ENCODE measurements around the gene TBXA2R.

The TBXA2R gene

DNA sequence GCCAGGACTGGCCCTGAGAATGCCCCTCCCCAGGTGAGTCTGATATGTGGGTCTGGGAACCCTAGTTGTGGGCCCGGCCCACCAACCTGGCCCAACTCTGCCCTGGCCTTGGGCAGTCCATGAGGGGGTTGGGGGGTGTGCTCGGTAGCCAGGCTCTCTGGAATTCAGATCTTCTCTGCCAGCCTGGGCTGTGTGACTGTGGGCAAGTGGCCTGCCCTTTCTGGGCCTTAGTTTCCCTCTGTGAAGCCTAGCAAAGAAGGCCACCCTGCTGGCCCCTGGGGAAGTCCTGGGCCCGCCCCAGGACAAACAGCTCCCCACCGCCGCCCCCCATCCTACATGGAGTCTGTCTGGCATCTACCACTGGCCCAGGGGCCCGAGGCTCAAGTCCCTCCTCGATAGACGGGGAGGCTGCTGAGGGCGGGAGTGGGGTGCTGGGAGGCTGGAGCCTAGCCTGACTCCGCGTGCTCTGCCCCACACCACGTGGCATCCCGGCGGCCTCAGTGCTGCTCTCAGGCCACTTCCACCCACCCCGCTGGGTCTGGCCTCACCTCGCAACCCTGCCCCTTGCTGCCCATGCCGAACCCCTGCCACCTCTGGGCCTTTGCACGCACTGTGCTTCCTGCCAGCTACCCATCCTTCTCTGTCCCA is 8.3 kb upstream of the TBXA2R start:
- TF ChIP-seq CREB1 (IDR thresholded peaks at IDR 0.05; ENCODE audit: low read depth) (no peak), RAD21 (IDR thresholded peaks at IDR 0.05; ENCODE audit: low read depth) (no peak), ZBTB7A (IDR thresholded peaks at IDR 0.05; ENCODE audit: low read depth) (0 out of 2 replicates have a peak, but pooled peaks have one; percentile 26)

DNA sequence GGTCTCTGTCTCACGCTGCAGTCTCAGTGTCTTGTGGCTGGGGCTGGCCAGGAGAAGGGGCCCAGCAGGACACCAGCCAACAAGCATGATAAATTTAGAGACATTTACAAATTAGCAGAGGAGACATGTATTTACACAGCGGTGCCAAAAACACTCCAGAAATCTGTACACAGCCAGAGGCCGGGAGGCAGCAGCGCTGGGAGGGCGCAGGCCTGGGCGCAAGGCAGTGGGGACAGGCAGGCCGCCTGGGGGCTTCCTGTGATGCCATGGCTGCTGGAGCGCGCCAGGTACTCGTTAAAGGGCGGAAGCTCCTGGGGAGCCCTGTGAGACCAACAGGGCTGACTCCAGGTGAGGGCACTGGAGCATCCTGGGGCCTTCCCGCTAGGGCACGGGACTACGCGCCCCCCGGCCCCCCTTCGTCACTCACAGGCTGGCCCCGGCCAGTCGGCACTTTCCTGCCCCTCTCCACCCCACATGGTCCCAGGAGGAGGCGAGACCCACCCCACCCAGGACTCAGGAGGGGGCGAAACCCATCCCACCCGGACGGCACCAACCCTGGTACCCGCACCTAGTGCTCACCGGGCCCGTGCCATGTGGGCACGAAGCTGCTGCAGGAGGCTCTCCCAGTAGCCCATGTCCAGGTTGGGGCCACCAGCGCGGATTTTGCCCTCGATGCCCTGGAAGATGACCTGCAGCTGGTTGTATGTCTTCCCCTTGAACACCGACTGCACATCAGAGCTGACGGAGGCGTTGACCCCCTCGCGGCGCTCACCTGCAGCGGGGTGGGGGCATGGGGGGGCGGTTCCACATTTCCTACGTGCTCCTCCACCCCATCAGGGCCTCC is 7.4 kb upstream of the TBXA2R start:
- TF ChIP-seq NFIC (IDR thresholded peaks at IDR 0.05) (no peak), TCF12 (IDR thresholded peaks at IDR 0.05; ENCODE audit: low read depth) (no peak), FOXM1 (IDR thresholded peaks at IDR 0.05; ENCODE audit: borderline replicate concordance, low read depth) (no peak), RAD21 (IDR thresholded peaks at IDR 0.05; ENCODE audit: low read depth) (no peak), EP300 (IDR thresholded peaks at IDR 0.05; ENCODE audit: borderline replicate concordance) (no peak), EGR1 (IDR thresholded peaks at IDR 0.05) (no peak), TAF1 (IDR thresholded peaks at IDR 0.05; ENCODE audit: low read depth) (no peak), YY1 (IDR thresholded peaks at IDR 0.05; ENCODE audit: low read depth) (no peak), ZBTB7A (IDR thresholded peaks at IDR 0.05; ENCODE audit: low read depth) (no peak), CREB1 (IDR thresholded peaks at IDR 0.05; ENCODE audit: low read depth) (no peak)
- TF ChIP-seq, protein P1, sequence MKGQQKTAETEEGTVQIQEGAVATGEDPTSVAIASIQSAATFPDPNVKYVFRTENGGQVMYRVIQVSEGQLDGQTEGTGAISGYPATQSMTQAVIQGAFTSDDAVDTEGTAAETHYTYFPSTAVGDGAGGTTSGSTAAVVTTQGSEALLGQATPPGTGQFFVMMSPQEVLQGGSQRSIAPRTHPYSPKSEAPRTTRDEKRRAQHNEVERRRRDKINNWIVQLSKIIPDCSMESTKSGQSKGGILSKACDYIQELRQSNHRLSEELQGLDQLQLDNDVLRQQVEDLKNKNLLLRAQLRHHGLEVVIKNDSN (IDR thresholded peaks at IDR 0.05), result no peak

DNA sequence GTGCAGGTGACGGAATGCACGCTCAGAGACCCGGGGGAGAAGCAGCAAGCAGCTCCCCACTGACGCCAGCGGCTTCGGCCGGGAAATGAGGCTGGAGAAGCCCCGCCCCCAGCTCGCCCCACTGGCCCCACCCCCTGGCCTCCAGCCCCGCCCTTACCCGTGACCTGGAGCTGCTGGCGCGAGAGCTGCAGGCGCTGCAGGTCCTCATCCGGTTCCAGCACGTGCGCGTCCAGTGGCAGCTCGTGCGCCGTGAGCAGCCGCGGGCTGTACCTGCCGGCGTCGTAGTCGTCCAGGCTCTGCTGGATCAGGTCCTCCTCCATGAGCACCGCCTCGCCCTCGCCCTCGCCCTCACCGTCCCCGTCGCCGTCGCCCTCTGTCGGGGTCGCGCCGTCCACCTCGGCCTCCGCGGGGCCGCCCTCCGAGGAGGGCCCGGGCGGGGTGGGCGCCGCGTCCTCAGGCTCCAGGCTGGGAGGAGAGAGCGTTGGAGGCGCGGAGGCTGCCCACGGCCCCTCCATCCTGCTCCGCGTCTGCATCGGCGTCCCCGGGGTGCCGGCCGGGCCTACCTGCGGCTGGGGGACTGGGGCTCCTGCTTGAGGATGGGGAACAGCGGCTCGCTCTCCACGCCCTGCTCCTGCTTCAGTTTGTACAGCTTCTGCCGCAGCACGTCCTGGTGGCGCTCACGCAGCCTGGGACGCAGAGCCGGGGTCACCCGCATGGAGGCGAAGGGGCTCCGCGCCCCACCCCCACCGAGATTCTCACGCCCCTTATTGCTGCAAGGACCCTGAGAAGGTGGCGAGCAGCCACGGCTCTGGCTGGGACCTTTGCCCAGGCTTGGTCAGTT is 6.4 kb upstream of the TBXA2R start:
- TF ChIP-seq CEBPB (IDR thresholded peaks at IDR 0.05) (no peak), NFIC (IDR thresholded peaks at IDR 0.05) (no peak), FOXM1 (IDR thresholded peaks at IDR 0.05; ENCODE audit: borderline replicate concordance, low read depth) (no peak), TAF1 (IDR thresholded peaks at IDR 0.05; ENCODE audit: low read depth) (no peak), EGR1 (IDR thresholded peaks at IDR 0.05) (no peak), YY1 (IDR thresholded peaks at IDR 0.05; ENCODE audit: low read depth) (no peak), ZBTB7A (IDR thresholded peaks at IDR 0.05; ENCODE audit: low read depth) (no peak), TEAD4 (IDR thresholded peaks at IDR 0.05) (no peak), CREB1 (IDR thresholded peaks at IDR 0.05; ENCODE audit: low read depth) (no peak)
- TF ChIP-seq, protein P1 (IDR thresholded peaks at IDR 0.05), result no peak
- TF ChIP-seq, protein P2, sequence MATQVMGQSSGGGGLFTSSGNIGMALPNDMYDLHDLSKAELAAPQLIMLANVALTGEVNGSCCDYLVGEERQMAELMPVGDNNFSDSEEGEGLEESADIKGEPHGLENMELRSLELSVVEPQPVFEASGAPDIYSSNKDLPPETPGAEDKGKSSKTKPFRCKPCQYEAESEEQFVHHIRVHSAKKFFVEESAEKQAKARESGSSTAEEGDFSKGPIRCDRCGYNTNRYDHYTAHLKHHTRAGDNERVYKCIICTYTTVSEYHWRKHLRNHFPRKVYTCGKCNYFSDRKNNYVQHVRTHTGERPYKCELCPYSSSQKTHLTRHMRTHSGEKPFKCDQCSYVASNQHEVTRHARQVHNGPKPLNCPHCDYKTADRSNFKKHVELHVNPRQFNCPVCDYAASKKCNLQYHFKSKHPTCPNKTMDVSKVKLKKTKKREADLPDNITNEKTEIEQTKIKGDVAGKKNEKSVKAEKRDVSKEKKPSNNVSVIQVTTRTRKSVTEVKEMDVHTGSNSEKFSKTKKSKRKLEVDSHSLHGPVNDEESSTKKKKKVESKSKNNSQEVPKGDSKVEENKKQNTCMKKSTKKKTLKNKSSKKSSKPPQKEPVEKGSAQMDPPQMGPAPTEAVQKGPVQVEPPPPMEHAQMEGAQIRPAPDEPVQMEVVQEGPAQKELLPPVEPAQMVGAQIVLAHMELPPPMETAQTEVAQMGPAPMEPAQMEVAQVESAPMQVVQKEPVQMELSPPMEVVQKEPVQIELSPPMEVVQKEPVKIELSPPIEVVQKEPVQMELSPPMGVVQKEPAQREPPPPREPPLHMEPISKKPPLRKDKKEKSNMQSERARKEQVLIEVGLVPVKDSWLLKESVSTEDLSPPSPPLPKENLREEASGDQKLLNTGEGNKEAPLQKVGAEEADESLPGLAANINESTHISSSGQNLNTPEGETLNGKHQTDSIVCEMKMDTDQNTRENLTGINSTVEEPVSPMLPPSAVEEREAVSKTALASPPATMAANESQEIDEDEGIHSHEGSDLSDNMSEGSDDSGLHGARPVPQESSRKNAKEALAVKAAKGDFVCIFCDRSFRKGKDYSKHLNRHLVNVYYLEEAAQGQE (IDR thresholded peaks at IDR 0.05; ENCODE audit: low read depth), result no peak
- TF ChIP-seq, protein P3, sequence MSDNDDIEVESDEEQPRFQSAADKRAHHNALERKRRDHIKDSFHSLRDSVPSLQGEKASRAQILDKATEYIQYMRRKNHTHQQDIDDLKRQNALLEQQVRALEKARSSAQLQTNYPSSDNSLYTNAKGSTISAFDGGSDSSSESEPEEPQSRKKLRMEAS (IDR thresholded peaks at IDR 0.05), result no peak

DNA sequence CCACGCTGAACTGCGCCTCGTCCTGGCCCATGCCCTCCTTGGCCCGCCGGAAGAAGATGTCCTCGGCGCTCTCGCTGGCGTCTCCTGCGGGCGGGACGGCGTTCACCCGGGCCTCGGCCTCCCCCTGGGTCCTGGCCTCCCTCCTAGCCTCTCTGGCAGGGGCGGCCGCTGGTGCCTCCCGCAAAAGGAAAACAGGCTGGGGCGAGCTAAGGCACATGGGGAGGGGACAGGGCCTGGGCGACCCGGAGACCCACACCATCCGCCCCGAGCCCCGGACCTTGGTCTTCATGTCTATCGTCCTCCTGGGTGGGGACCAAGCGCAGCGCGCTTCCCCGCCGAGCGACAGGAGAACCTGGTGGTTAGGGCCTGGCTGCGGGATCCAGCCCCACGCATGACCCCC is 5.7 kb upstream of the TBXA2R start:
- no peak for TF ChIP-seq NFIC (IDR thresholded peaks at IDR 0.05)
- TF ChIP-seq TAF1 (IDR thresholded peaks at IDR 0.05; ENCODE audit: low read depth), result no peak
- no peak for TF ChIP-seq EGR1 (IDR thresholded peaks at IDR 0.05)
- no peak for TF ChIP-seq YY1 (IDR thresholded peaks at IDR 0.05; ENCODE audit: low read depth)
- TF ChIP-seq, protein P2 (IDR thresholded peaks at IDR 0.05; ENCODE audit: low read depth), result no peak
- TF ChIP-seq CREB1 (IDR thresholded peaks at IDR 0.05; ENCODE audit: low read depth), result no peak
- TF ChIP-seq EP300 (IDR thresholded peaks at IDR 0.05; ENCODE audit: borderline replicate concordance), result no peak
- no peak for TF ChIP-seq TEAD4 (IDR thresholded peaks at IDR 0.05)
- TF ChIP-seq, protein P3 (IDR thresholded peaks at IDR 0.05), result no peak
- TF ChIP-seq FOXM1 (IDR thresholded peaks at IDR 0.05; ENCODE audit: borderline replicate concordance, low read depth), result no peak
- no peak for TF ChIP-seq CEBPB (IDR thresholded peaks at IDR 0.05)
- TF ChIP-seq TCF12 (IDR thresholded peaks at IDR 0.05; ENCODE audit: low read depth), result no peak
- TF ChIP-seq ZBTB7A (IDR thresholded peaks at IDR 0.05; ENCODE audit: low read depth), result no peak
- TF ChIP-seq RAD21 (IDR thresholded peaks at IDR 0.05; ENCODE audit: low read depth), result no peak
- TF ChIP-seq, protein P1 (IDR thresholded peaks at IDR 0.05), result no peak

Data from Ishikawa (cell line).